ENCODE results near the gene ZNF277. TPM values are rescaled to one million over a fixed set of nuclear protein-coding genes. Genes with fewer than 3 reads are reported as not detected.

The ZNF277 gene
- total and polyA plus RNA-seq, 2 donors (not counting 3 experiments of a cell fraction or from before 2014, with no cell fraction given), result 7.8 to 22.6 TPM

- H3K9me1 ChIP-seq (replicated peaks; ENCODE audit: control insufficient read depth, extremely low read depth, insufficient read depth, low read length), result no peaks in the 10 kb centered on the region
- H3K4me3 ChIP-seq (replicated peaks in 1 of 3; ENCODE audit: insufficient read depth in 1 of 3, low read depth in 1 of 3, low read length in 3 of 3), result no peak overlapping the region
- ChIA-PET POLR2A (no interaction called here), CTCF (interaction anchor here (1.6 kb wide), 1 partner anchor 10 kb away, joined by 6 read pairs; no protein-coding TSS in a partner anchor)
- BruUV-seq (replicated peaks), result no TSS peak
- H3K27me3 ChIP-seq (ENCODE audit: control insufficient read depth in 2 of 2, insufficient read depth in 2 of 2, low read length in 2 of 2), result no peaks in the 10 kb centered on the region
- intact Hi-C loops (cut with micrococcal nuclease) (no loop called here), dilution Hi-C loops (cut with MboI; ENCODE audit: extremely low pct_ligation_motif_present, low sequenced_read_pairs) (no loop called here)
- peaks cover 4% of the 10 kb centered on the region for H3K4me1 ChIP-seq (ENCODE audit: control insufficient read depth, extremely low read depth, insufficient read depth, low read length)
- H3K79me2 ChIP-seq (ENCODE audit: control insufficient read depth, insufficient read depth, low read length), result no peaks in the 10 kb centered on the region
- H2AFZ ChIP-seq (ENCODE audit: low read depth, low read length), result no peak overlapping the region
- H4K20me1 ChIP-seq (replicated peaks; ENCODE audit: control insufficient read depth, extremely low read depth, insufficient read depth, low read length), result no peaks in the 10 kb centered on the region
- TF ChIP-seq CTCF (IDR thresholded peaks at IDR 0.05; ENCODE audit: extremely low read depth in 1 of 2, insufficient read depth in 1 of 2, low read depth in 1 of 2, low read length in 2 of 2) (no peak), EZH2 (IDR thresholded peaks at IDR 0.05; ENCODE audit: borderline replicate concordance, low read depth, low read length, severe bottlenecking) (no peak), GATA2 (IDR thresholded peaks at IDR 0.05; ENCODE audit: insufficient read depth, insufficient read length, low read depth, low read length) (no peak), POLR2A (IDR thresholded peaks at IDR 0.05; ENCODE audit: low read depth, low read length) (no peak), FOS (IDR thresholded peaks at IDR 0.05; ENCODE audit: borderline replicate concordance, insufficient read depth, low read length) (no peak), POLR2AphosphoS5 (IDR thresholded peaks at IDR 0.05; ENCODE audit: insufficient read depth, low read depth, low read length) (no peak), MYC (IDR thresholded peaks at IDR 0.05; ENCODE audit: low read depth, low read length) (no peak)
- TF ChIP-seq, protein P1, sequence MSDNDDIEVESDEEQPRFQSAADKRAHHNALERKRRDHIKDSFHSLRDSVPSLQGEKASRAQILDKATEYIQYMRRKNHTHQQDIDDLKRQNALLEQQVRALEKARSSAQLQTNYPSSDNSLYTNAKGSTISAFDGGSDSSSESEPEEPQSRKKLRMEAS (IDR thresholded peaks at IDR 0.05; ENCODE audit: insufficient read depth, insufficient read length), result no peak
- no peak overlapping the region for H3K9ac ChIP-seq (replicated peaks; ENCODE audit: extremely low read depth, insufficient read depth, low read length)
- no peak overlapping the region for H3K4me2 ChIP-seq (ENCODE audit: insufficient read depth, low read length)
- H3K9me3 ChIP-seq (replicated peaks; ENCODE audit: control insufficient read depth, insufficient read depth, low read length), result no peaks in the 10 kb centered on the region
- FAIRE-seq (no peak), DNase-seq (ENCODE audit: low read depth, low spot score) (no peak)
- no peaks in the 10 kb centered on the region for H3K36me3 ChIP-seq (ENCODE audit: control insufficient read depth in 2 of 2, extremely low read depth in 1 of 2, insufficient read depth in 2 of 2, low read length in 2 of 2)
- no peak overlapping the region for H3K27ac ChIP-seq (ENCODE audit: insufficient read depth, low read depth, low read length)
Observed at GRCh38 chr7:112300831-112301407, 94.4 kb downstream of the ZNF277 start.

Measured in endothelial cell of umbilical vein (primary cell).